GM18508 (cell line): ENCODE measurements around the gene LRRC8C.
A peak's percentile ranks its signal among the peaks of the same experiment; 100 is the strongest.

Experiments
- ATAC-seq: cut with Tn5 transposase; IDR thresholded peaks from one replicate; pipeline ENCODE4 v1.9.1; 2021; ENCODE audit warnings: moderate number of reproducible peaks; ENCODE audit not compliant: insufficient read depth, unreplicated experiment

The LRRC8C gene

GRCh38 chr1:89757532-89757931 is 124.6 kb downstream of the LRRC8C start:
- ATAC-seq, result no peak

- no peak for ATAC-seq
Observed at GRCh38 chr1:89758156-89758555, 125.2 kb downstream of the LRRC8C start.

GRCh38 chr1:89759036-89759435 is 126.1 kb downstream of the LRRC8C start:
- ATAC-seq, result no peak

- no peak for ATAC-seq
Observed at GRCh38 chr1:89760496-89760895, 127.6 kb downstream of the LRRC8C start.

- no peak for ATAC-seq
Observed at GRCh38 chr1:89761338-89761737, 128.4 kb downstream of the LRRC8C start.

- no peak for ATAC-seq
Observed at GRCh38 chr1:89761901-89762300, 129.0 kb downstream of the LRRC8C start.

- ATAC-seq, result no peak
Observed at GRCh38 chr1:89762386-89762778, 129.5 kb downstream of the LRRC8C start.

GRCh38 chr1:89762779-89763648 is 130.1 kb downstream of the LRRC8C start:
- ATAC-seq, result peak; percentile 76

GRCh38 chr1:89763649-89763986 is 130.7 kb downstream of the LRRC8C start:
- no peak for ATAC-seq

- ATAC-seq, result no peak
Observed at GRCh38 chr1:89765774-89766173, 132.9 kb downstream of the LRRC8C start.

GRCh38 chr1:89767618-89768017 is 134.7 kb downstream of the LRRC8C start:
- no peak for ATAC-seq
